ENCODE measurements around the gene FADS2.

The FADS2 gene

DNA sequence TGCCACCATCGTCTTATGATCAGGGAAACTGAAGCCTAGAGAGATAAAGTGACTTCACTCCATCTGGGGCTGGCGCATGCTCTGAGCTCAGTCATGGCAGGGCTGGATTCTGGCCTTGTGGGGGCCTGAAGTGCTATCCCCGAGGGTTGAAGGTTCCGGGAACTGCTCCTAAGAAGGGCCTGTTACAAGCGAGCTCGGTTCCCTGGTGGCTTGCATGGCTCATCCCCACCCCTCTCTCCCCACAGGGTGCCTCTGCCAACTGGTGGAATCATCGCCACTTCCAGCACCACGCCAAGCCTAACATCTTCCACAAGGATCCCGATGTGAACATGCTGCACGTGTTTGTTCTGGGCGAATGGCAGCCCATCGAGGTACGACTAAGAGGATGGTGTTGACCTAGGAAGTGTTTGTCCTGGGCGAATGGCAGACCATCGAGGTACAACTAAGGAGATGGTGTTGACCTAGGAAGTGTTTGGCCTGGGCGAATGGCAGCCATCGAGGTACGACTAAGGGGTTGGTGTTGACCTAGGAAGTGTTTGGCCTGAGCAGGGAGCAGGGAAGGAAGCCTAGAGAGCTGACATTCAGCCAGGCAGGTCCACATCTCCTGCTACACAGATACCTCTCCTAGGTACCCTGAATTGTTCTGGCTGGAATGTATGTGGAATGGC, 19.9 kb downstream of the FADS2 start:
- no peak for DNase-seq

DNA sequence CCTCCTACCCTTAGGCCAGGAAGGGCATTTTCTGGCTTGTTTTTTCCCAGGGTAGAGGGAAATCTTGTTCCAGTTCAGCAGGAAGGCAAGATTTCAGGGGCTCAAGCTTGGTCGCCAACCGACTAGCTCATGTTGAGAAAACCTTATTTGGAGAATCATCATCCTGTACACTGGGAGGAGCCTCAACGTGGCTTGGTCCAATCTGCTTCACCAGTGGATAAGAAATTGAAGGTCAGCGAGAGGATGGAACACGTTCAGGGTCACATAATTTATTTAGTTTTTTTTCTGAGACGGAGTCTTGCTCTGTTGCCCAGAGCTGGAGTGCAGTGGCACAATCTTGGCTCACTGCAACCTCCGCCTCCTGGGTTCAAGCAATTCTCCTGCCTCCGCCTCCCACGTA, 20.5 kb downstream of the FADS2 start:
- no peak for DNase-seq

DNA sequence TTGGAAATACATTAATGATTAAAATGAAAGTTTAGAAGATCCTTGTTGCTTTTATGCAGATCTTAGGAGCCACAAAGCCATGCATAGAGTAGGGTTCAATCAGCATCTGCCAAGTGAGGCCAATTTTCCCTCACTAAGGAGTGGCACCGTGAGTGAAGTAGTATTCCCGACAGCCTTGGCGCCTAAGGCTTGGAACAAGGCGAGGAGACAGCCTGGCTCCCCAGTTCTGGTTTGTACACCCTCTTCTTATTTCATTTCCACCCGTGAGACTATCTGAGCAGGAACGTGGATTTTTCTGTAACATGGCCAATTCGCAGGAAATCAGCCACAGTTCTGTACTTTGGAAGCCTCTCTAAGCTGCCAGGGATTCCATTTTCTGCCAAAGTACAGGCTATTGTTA, 22.6 kb downstream of the FADS2 start:
- no peak for DNase-seq

DNA sequence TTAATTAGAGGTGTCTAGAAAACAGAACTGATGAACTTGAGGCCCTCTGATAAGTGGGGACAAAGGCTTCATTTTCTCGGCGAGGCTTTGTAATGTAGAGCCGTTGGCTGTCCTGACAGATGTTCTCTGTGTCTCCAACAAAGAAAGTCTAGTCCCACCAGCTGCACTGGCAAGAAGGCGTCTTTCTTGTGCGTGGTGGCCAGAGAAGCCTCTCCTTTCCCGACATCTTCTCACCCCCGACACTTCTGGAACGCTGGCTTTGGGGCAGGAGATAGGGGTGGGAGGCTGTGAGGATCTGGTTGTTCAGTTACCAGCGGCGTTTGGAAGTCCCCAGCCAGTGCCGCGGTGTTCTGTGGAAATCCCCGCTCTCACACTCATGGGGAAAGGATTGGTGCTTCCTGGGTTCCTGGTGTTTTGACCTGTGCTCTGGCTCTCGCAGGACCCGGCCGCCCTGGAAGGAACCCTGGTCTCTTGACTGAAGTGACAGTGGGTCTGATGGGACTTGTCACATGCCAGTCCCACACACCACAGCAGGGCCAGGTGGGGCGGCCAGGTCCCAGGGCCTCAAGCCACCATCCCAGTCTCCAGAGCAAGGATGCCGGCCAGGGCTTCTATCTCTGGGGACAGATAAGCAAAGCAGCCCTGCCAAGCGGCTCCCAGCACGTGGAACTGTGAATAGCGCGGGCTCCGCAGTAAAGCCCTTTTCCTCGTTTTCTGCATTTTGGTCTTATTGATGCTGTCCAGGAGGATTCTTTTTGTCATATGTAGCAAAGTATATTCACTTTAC, 23.2 kb downstream of the FADS2 start:
- no peak for DNase-seq

DNA sequence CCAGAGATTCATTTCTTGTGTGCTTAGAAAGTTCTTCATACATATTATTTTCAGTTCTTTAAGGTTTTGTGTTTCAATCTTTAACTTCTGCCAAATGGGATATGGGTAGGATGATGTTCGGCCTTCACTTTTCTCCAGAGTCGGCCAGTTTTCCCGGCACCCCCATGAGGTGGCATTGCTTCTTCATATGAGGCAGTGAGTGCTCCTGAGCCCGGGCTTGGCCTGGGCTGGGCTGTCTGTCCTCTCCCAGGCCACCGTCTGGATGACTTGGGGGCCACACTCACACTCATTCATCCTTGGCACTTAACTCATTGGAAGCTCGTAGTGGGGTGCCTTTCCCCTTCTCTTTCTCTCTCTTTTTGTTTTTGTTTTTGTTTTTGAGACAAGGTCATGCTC, 23.8 kb downstream of the FADS2 start:
- DNase-seq: no peak

DNA sequence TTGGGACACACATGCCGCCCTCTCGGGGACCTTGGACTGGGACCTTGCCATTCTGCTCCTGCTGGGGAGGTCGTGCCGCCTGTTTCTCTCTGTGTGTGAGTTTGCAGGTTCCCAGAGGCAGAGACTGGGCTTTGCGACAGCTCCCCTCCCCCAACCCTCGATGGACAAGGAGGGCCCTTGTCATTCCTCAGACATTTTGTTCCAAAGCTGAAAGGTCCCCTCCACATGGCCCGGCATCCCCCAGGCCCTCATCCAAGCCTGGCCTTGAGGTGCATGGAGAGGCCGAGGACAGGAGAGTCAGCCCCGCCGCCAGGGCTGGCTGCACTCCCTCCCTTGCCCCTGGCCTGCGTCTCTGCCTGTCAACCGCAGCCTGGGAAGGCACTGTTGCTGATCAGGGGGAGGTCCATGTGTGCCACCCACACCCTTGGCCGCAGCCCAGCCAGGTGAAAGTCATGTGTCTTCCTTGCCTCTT, 25.6 kb downstream of the FADS2 start:
- no peak for DNase-seq

DNA sequence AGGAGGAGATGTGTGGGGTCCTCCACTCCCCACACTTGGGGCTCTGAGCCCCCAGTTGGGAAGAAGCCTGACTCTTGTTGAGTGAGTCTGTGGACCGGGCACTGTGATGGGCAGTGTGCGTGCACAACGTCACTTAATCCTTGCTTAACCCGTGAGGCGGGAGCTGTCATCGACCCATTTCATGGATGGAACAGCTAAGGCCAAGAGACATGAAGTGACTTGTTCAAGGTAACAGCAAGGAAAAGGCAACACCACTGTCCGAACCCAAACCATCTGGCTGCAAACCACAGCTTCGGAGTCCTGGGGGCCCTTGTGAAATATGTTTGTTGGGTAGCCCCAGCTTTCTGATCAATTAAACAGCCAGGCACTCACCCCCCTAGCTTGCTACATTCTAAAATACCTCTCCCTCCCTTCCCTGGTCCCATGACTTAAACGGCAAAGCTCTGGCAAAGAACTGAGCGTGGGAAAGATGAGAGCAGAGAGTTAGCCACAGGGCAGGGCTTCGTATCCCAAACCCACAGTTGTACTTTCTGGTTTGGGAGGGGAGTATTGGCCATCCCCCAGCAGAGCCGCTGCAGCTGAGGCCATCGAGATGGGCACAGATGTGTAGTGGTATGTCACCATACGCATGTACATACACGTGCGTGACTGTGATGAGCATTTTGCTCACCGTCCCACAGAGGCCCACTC, 26.3 kb downstream of the FADS2 start:
- DNase-seq: no peak

DNA sequence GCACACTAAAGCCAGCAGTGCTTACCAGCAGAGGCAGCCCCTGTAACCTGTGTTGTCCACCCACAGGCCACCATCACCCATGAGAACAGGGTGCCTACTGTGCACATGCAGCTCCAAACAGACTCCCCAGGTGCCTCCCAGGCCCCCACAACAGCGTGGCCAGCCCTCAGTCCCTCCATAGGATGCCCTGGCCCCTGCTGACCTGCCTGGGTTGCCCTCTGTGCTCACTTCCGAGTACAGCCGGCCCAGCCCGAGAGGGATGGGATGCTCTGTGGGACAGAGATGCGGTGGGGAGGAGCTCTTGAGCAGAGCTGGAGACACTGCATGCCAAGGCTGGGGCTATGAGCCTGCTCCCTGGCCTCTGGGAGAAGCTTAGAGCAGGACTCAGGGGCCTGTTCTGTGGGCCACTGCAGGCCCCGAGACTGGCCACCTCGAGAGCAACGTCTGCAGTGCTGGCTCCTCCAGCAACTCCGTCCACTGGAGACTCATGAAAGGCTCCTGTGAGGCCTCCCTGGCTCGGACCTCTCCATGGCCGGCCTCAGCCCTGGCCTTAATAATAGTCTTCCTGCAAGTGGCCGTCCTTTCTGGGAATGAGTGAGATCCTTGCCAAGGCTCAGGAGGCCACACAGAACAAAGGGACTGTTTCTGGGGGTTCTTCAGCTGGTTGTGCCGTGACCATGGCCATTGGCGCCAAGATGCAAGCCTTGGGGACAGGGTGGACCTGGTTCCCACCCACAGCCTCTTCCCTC, 27.0 kb downstream of the FADS2 start:
- no peak for DNase-seq

DNA sequence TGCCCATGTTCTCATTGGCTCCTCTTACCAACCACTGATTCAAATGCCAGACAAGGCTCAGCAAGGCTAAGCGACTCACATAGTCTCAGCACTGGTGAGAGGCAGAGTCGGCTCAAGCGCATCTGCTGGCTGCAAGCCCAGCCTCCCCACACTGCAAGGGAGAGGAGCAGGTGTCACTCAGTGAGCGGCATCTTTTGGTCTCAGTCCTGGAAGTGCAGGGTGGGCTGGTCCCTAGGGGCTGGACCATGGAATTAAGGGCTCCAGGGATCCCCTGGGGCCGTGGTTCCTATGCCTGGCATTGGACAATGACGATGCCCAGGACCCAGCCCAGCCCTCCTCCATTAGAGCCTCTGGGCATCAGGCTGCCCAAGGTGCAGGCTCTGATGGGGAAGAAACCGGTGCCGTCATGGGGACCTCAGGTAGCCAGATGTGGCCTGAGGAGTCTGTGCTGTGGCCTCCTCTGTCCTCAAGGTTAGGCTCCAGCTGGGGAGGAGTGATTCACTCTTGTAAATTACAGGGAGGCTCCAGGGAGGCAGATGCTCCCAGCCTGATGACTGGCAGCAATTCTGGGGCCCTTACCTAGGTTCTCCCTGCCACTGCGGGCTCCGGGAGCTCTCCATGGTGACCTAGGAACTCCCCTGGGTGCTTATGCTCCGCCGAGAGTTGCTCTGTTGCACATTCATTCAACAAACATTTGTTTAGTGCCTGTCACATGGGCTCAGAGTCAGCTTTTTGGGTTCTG, 28.0 kb downstream of the FADS2 start:
- DNase-seq: no peak

DNA sequence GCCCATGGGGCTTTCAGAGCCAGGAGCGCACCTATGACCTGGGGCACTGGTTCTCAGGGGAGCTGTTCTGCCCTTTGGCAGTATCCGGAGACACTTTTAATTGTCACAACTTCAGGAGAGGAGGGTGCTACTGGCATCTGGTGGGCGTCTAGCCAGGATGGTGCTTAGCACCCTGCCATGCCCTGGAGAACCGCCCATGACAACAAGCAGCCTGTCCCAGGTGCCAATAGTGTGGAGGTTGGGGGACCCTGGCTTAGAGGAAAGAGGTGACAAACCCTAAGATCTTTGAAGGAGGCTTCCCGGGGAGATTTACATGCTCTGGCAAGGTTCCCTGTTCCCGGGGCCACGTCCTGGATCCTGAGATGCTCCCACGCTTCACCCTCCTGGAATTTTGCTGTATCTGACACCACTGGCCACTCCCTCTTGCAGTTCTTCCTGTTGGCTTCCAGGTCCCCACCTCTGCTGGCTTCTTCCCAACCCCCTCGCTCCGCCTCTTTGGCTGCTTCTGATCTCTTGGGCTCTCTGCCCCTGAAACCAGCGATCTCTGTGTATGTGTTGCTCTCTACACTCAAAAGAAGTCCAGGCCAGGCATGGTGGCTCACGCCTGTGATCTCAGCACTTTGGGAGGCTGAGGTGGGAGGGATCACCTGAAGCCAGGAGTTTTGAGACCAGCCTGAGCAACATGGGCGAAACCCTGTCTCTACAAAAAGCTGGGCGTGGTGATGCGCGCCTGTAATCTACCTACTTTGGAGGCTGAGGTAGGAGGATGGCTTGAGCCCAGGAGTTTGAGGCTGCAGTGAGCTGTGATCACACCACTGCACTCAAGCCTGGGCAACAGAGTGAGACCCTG, 32.2 kb downstream of the FADS2 start:
- DNase-seq: no peak

DNA sequence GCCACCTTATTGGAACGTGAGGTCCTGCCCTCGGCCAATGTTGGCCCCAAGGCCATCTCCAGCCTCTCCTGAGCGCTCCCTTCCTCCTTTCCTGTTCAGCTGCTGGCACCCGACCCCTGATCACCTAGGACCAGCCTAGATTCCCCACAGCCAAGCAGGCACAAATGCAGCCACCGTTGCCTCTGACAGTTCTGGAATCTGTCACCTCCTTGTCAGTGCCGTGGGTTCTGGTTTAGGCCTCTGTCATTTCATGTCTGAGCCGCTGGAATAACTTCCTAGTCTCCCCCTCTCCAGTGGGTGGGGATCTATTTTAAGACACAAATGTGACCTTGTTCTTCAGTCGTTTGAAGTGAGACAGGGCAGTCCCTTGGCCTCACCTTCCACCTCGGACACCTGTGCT, 33.5 kb downstream of the FADS2 start:
- DNase-seq: no peak

DNA sequence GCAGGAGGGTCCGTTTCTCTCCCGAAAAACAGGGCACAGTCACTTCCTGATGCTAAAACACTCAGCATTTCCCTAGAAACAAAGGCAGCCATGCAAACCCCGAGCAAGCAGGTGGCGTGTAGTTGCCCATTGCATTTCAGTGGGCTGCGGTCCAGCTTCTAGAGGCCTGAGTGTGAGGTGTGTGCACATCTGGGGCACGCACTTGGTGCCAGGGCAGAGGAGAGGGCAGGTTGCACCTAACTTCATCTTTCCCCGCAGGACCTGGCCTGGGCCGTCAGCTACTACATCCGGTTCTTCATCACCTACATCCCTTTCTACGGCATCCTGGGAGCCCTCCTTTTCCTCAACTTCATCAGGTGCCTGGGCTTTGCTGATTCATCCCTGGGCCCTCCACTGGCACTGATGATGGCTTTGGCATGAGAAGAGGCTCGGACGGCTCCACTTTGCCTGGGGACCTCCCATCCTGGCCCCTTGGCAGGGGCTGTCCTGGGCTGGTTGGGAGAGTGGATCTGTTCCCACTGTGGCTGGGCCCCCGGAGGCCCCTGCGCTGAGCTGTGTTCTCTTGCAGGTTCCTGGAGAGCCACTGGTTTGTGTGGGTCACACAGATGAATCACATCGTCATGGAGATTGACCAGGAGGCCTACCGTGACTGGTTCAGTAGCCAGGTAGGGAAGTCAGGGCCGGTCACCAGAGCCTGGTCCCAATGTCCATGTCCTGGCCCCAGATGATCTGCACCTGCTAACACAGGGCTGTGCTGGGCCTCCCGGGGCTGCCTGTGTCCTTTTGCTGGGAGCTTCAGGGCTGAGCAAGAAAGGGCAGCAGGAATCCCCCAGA, 34.8 kb downstream of the FADS2 start:
- no peak for DNase-seq

DNA sequence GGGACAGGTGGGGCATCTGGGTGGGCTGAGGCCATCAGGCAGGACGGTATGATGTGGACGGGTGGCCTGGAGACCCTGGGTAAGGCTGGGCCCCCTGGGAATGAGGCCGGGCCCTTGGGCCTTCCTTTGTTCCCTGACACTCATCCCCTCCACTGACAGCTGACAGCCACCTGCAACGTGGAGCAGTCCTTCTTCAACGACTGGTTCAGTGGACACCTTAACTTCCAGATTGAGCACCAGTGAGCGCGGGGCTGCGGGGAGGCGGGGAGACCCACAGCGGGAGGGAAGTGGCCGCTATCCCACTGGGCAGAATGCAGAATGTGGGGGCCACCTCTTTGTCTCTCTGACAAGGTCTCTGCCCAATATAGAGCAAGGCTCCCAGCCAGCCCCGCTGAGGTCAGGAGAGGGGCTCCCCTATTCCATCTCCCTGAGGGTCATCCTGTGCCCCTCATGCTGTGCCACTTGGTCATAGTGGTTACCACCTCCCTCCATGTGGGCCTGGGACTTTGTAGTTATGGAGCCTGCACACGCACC, 35.5 kb downstream of the FADS2 start:
- no peak for DNase-seq

DNA sequence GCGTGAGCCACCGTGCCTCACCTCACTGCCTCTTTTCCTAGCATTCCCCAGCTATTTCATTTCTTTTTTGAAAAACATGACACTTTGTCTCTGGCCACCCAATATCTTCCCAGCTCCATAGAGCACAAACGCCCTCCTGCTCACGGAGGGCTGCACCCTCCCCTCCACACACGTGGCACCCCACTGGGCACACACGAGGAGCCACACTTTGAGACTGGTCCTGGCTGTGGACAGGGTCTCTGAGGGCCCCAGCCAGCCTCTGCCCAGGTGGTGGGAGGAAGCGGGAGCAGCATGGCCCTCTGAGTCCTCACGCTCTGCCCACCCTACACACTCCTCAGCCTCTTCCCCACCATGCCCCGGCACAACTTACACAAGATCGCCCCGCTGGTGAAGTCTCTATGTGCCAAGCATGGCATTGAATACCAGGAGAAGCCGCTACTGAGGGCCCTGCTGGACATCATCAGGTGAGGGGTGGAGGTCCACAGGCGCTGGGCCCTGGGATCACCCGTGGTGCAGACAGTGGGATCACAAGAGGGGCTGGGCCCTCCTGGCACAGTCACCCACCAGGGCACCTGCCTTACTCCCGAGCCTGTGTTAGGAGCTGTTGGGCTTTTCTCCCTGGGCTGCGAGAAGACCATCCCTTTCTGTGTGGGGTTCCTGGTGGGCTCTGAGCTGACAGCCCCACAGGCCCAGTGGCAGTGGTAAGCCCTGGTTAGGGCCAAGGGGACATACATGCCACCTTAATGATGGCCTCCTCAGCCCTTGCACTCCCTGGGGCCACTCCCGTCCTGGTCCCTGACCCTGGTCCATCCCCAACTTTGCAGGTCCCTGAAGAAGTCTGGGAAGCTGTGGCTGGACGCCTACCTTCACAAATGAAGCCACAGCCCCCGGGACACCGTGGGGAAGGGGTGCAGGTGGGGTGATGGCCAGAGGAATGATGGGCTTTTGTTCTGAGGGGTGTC, 37.0 kb downstream of the FADS2 start:
- no peak for DNase-seq

DNA sequence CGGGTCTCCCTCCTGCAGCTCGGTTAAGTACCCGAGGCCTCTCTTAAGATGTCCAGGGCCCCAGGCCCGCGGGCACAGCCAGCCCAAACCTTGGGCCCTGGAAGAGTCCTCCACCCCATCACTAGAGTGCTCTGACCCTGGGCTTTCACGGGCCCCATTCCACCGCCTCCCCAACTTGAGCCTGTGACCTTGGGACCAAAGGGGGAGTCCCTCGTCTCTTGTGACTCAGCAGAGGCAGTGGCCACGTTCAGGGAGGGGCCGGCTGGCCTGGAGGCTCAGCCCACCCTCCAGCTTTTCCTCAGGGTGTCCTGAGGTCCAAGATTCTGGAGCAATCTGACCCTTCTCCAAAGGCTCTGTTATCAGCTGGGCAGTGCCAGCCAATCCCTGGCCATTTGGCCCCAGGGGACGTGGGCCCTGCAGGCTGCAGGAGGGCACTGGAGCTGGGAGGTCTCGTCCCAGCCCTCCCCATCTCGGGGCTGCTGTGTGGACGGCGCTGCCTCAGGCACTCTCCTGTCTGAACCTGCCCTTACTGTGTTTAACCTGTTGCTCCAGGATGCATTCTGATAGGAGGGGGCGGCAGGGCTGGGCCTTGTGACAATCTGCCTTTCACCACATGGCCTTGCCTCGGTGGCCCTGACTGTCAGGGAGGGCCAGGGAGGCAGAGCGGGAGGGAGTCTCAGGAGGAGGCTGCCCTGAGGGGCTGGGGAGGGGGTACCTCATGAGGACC, 38.3 kb downstream of the FADS2 start:
- no peak for DNase-seq

DNA sequence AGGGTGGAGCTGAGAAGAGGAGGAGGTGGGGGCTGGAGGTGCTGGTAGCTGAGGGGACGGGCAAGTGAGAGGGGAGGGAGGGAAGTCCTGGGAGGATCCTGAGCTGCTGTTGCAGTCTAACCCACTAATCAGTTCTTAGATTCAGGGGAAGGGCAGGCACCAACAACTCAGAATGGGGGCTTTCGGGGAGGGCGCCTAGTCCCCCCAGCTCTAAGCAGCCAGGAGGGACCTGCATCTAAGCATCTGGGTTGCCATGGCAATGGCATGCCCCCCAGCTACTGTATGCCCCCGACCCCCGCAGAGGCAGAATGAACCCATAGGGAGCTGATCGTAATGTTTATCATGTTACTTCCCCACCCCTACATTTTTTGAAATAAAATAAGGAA, 38.9 kb downstream of the FADS2 start:
- no peak for DNase-seq

DNA sequence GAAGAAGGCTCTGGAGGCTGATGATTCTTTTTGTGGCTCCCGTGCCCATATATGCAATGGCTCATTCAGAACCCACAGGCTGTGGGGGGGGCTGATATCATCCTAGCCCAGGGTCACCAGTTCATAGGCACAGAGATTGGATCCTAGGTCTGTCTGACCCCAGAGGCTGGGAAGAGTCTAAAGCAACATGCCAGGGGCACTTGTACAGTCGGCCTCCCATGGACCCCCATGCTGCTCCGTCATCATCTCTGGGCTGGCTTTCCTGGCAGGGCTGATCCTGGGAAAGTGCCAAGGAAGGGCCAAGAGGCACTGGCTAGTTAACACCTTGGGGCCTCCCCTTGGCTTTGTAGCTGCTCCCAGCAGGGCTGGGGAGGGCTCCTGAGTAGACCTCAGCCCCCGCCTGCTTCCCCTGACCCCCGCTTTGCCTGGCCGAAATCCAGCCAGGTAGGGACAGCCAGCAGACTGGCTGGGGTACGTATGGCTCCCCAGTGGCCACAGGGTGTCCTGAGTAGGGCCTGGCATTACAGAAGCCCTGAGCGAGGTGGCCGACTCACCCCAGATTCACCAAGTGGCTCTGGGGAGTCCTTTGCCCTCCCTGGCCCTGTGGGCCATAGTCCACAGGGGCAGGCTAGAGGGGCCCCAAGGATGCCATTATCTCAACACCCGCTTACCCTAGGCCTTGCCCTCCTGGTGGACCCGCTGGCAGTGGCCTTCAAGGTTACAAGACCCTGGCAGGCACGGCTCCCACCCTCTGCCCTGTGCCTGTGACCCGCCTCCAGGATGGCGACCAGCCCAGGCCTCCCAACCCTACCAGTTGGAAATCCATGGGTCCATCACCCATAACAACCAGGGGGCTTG, 40.7 kb downstream of the FADS2 start:
- DNase-seq: no peak

DNA sequence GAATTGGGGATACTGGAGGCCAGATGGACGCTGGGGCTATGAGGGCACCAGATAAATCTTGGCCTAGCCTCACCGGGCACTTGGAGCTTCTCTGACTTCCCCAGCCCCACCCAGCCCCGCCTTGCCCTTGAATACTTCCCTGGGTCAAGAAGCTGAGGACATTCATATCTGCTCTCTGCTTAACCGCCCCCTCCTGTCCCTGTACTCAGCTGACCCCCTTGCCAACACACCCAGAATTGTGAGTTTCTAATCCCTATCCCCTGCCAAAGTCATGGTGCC, 41.3 kb downstream of the FADS2 start:
- no peak for DNase-seq
